HG02840 (cell line): ENCODE results near the gene MAPRE3.

Source experiments
- ATAC-seq: cut with Tn5 transposase; IDR thresholded peaks from one replicate; pipeline ENCODE4 v1.9.1; 2021; ENCODE audit warnings: mild to moderate bottlenecking, moderate library complexity, moderate number of reproducible peaks; ENCODE audit not compliant: unreplicated experiment, low FRiP score

The MAPRE3 gene

GRCh38 chr2:27009716-27010115, 39.3 kb downstream of the MAPRE3 start:
- ATAC-seq = no peak

GRCh38 chr2:27010139-27010538, 39.7 kb downstream of the MAPRE3 start:
- ATAC-seq = no peak

- ATAC-seq = no peak
These were observed 43.3 kb downstream of the MAPRE3 start for GRCh38 chr2:27013738-27014137.

- no peak for ATAC-seq
These were observed 44.5 kb downstream of the MAPRE3 start for GRCh38 chr2:27014771-27015433.

- no peak for ATAC-seq
These were observed 46.4 kb downstream of the MAPRE3 start for GRCh38 chr2:27016801-27017325.

DNA sequence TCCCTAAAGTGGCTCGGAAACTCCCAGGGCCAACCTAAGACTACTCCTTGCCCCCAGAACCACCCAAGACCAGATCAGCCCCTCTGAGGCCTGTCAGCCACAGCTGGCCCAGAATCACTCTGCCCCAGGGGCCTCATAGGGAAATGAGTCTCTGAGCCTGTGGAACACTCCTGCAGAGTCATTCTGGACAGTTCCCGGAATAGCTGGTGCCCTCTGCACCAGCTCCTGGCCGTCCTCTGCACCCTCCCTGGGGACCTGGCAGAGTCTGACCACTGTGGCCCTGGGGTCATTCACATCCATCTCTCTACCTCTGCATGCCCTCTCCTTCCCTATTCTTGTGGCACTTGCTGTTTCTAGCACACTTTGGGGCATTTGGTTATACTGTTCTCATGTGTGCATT, 47.7 kb downstream of the MAPRE3 start:
- no peak for ATAC-seq

DNA sequence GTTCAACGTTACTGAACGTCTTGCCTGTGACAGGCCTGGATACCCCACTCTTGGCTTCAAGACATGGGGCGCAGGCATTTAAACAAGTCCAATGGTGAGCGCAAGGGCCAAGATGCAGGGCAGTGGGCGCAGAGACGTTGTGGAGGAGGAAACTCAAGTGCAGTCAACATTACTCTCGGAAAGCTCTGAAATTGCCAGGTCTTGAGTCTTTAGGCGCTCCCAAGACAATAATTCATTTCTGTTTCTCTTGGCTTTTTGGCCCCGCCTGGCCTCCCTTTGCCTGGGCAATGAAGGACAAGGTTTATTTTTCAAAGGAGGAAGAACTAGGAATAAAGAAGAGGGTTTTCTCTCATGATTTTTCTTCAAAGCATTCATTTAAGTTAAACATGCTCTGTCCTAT, 49.0 kb downstream of the MAPRE3 start:
- no peak for ATAC-seq

DNA sequence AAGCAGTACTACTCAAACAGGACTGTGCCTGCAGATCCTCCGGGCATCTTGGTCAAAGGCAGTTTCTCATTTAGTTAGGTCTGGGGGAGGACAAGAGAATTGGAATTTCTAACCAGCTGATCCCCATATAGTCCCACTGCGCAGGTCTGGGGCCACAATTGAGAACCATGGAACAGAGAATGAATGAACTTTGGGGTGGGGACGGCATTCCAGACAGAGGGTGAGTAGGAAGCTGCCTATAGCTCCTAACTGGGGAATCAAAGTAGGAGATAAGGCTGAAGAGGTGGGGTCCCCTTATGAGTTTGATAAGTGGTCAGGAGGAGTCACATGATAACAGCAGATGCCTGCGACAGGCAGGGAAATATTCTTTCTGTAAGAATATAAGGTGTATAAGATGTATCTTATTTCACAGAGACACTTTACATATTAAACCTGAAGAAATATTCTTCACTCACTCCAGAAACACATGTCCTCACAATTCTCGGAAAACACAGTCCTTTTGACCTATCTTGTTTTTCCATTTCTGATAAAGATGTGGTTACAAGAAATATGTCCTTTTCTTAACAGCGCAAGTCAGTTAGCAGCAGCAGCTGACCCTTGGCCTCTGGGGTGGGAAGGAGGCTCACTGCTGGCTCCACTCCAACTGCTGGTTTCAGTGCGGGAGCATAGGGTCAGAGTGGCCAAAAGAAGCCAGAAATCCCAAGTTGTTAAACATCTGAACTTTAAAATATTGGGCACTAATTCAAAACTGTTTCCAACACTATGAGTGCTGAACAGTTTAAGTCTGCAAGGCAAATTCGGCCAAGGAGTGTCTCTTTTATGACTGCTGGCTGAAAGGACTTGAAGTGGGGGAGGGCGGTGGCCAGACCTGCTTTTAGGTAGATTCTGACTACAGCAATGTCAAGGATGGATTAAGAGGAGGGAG, 49.8 kb downstream of the MAPRE3 start:
- ATAC-seq = no peak

- no peak for ATAC-seq
These were observed 51.0 kb downstream of the MAPRE3 start for GRCh38 chr2:27021253-27022049.

DNA sequence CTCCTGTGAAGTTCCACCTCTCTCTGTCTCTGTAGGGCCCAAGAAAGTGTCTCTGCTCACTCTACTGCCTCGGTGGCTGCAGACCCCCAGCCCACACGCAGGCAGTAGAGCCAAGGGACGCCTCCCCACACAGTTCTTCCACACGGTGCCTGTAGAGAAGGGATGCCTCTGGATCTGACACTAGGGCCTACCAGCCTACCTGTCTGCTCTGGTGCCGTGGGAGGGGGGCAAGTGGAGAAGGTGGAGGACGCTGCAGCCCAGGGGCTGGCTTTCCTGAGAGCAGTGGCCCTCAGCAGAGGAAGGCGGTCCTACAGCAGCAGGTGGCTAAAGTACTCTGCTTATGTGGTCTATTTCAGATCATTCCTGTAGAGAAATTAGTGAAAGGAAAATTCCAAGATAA, 53.3 kb downstream of the MAPRE3 start:
- no peak for ATAC-seq

DNA sequence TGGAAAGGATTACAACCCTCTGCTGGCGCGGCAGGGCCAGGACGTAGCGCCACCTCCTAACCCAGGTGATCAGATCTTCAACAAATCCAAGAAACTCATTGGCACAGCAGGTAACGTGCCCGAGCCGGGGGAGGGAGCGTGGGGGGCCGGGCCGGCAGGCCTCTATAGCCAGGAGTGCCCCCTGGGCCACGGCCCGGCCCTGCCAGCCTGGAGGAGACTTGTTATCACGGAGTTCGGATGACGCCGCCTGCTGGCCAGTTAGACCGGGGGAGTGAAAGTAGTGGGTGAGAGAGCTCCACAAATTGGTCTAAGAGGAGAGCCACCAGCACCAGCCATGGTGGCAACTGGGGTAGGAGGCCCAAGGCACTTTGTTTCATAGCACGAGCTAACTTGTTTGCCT, 53.8 kb downstream of the MAPRE3 start:
- no peak for ATAC-seq

DNA sequence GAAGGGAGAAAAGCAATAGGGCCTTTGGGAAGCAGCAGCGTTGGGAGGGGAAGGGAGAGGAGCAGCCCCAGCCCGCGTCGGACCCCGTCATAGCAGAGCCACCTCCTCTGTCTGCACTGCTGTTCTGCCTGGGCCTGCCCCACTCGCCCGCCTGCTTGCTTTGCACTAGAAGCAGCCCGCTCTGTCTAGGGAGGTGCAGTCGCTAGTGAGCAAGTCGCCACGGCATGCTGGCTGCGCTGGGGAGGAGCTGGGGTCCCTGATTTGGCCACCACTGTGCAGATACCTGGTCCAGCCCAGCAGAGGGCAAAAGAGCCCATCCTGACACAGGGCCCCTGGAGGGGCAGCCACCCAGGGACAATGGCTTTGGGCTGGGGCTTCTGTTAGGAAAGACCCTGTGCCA, 54.4 kb downstream of the MAPRE3 start:
- ATAC-seq = no peak

DNA sequence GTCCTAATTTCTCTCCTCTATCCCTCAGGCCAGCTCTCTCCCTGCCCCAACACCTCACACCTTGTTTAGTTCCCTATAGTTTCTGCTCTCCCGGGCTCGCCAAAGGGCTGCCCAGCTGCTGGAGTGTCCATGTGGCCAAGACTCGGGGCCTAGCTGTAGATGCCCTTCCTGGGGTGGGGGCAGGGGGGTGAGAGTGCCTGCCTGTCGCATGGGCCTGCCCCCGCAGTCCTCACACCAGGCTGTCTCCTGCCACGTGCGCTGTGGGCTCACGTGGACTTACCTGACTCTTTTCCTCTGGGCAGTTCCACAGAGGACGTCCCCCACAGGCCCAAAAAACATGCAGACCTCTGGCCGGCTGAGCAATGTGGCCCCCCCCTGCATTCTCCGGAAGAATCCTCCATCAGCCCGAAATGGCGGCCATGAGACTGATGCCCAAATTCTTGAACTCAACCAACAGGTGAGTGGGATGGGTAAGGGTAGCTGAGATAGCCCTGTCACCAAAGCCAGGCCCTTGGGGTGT, 54.9 kb downstream of the MAPRE3 start:
- ATAC-seq = no peak

- ATAC-seq = no peak
These were observed 55.7 kb downstream of the MAPRE3 start for GRCh38 chr2:27025861-27026851.

- no peak for ATAC-seq
These were observed 56.8 kb downstream of the MAPRE3 start for GRCh38 chr2:27027211-27027651.

DNA sequence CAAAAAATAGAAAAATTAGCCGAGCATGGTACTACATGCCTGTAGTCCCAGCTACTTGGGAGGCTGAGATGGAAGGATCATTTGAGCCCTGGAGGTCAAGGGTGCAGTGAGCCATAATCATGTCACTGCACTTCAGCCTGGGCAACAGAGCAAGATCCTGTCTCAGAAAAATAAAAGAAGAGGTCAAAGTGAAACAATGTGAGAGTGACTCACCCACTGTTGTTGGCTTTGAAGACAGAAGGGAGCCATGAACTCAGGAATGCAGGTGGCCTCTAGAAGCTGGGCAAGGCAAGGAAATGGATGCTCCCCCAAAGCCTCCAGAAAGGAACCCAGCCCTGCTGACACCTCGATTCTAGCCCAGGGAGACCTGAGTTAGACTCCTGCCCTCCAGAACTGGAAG, 58.6 kb downstream of the MAPRE3 start:
- ATAC-seq = no peak

GRCh38 chr2:27032495-27033252, 62.2 kb downstream of the MAPRE3 start, which contains the start of gene TMEM214:
Gene TMEM214 (plus strand): TSS chr2:27032965. CDS start chr2:27033016, 51 bp downstream.
- peak; percentile 79 for ATAC-seq

DNA sequence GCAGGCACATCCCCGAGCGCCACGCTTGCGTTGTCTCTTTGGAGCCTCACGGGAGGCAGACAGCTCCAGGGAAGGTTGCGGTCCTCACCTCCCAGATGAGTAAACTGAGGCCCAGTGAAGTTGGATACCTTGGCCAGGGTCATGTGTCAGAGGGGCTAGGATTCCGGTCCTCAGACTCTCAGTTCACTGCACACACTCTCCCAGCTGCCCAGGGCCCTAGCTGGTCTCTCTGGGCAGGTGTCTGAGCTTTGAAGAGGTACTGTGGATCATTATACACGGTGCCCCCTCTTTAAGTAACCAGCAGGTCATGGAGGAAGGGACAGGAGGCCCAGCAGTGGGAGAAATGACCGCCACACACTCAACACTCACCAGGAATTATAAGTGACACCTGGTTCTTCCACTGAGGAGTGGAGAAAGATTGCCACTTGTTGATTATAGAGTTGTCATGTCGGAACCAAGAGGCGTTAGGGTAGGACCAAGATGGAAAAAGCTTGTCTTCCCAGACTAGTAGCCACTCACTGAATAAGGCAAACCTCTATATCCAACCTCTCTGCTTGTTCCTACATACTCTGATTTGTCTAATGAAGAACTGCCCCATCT, 62.9 kb downstream of the MAPRE3 start:
- peak; percentile 8 for ATAC-seq
